Measurements from ENCODE around the gene TCP11.

Gene TCP11

GRCh38 chr6:35079311-35080000, 61.7 kb downstream of the TCP11 start:
- no peak for DNase-seq

DNA sequence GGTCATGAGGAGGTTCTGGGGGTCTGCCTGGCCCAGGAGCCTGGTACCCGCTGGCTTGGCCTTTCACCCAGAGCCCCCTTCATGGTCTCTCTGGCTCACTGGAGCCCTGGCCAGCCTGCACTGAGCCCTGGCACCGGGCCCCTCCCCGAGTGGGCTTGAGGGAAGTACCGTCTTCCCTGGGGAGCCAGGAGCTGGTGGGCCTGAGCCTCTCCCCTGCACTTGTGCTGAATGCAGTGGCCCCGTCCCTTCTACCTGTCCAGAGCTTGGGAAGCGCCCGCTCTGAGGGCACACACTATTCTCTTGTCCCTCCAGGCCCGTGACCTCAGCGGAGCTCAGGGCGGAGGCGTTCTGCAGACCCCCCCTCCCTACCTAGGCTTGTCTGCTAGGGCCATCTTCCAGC, 62.2 kb downstream of the TCP11 start:
- no peak for DNase-seq

DNA sequence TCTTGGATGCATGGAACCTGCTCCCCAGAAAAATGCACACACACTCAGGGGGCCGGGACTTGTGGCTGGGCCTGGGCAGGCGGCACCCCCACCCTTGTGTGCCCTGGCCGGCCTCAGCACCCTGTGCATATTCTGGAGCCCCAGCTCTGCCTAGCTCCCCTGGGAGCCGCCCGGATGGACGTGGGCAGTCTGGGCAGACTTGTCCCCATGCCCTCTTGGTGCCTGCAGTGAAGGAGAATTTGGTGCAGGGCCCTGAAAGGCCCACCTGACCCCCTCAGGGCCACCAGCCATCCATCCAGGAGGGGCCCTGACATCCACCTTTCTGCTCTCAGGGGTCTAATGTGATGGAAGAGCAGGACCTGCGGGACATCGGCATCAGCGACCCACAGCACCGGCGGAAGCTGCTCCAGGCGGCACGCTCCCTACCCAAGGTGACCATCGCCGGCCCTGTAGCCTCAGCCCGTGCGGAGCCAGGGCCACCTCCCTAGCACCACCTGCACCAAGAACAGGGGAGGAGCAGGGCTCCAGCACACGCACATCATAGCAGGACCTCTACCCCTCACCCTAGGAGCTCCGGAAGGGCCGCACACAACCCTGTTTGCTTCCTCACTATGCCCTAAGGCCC, 62.8 kb downstream of the TCP11 start:
- peak; percentile 19 for DNase-seq

DNA sequence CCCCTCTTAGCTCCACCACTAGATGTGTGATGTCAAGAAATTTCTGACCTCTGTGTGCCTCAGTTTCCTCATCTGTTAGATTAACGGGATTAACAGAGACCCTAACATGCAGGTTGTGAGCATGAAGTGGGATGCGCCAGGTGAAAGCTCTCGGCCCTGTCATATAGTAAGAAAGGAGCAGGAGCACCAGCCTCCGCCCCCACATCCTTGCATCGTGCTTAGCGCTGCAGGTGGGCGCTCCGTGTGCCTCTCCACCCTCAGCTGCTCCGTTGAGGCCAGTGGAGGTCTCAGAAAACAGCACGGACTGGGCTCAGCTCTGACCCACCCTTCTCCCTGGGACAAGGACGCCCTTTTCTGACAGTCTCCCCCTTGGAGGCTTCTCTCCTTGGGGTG, 63.4 kb downstream of the TCP11 start:
- no peak for DNase-seq

DNA sequence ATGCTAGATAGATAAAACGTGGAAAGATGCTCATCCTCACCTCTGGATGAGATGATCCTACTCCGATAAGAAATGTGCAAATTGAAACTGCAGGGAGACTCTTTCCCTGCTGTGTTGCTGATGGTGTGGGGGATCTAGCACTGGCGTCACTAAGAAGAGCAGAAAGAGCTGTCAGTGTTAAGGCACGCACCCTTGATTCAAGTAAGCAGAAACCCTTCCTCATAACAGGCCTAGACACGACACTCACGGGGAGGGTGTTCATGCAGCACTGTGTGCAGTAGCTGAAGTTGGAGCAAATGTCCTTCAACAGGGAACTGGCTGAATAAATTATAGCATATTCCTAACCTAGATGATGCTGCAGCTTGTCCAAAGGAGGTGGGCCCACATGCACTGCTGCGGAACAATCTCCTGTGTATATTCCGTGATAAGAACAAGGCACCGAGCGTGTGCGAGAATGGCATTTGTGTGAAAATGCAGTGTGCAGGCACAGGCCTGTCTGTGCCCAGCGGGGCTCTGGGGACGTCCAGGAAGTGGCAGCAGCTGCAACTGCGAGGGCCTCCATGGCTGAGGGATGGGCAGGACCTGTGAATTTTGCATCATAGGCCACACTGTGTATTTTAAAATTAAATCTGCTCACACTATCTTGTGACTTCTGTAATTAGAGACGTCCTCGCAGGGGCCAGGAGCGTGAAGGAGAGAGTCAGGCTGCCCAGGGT, 64.0 kb downstream of the TCP11 start:
- DNase-seq: no peak

- no peak for DNase-seq
Measured at GRCh38 chr6:35073766-35074471, 67.2 kb downstream of the TCP11 start.

GRCh38 chr6:35073211-35073610, 67.9 kb downstream of the TCP11 start:
- DNase-seq: no peak

DNA sequence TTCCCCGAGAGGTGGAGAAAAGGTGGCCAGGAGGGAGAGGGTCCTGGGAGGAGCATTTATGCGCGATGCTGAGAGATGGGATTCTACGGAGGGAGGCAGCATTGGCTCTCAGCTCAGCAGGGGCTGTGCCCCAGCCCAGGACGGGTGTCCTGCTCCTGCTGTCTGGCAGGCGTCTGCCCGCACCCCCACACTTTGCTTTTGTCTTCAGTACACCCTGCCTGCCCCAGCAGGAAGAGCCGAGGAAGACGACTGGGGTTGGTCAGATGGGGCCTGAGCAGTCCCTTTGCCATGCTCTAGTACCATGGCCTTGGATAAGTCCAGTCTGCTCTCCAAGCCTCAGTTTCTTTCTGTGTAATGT, 68.5 kb downstream of the TCP11 start:
- no peak for DNase-seq

- DNase-seq: no peak
Measured at GRCh38 chr6:35072051-35072697, 69.0 kb downstream of the TCP11 start.

GRCh38 chr6:35071347-35071994, 69.7 kb downstream of the TCP11 start:
- DNase-seq: no peak

GRCh38 chr6:35070111-35070510, 71.0 kb downstream of the TCP11 start:
- no peak for DNase-seq

- no peak for DNase-seq
Measured at GRCh38 chr6:35069262-35069661, 71.9 kb downstream of the TCP11 start.

- DNase-seq: no peak
Measured at GRCh38 chr6:35068644-35069043, 72.5 kb downstream of the TCP11 start.

DNA sequence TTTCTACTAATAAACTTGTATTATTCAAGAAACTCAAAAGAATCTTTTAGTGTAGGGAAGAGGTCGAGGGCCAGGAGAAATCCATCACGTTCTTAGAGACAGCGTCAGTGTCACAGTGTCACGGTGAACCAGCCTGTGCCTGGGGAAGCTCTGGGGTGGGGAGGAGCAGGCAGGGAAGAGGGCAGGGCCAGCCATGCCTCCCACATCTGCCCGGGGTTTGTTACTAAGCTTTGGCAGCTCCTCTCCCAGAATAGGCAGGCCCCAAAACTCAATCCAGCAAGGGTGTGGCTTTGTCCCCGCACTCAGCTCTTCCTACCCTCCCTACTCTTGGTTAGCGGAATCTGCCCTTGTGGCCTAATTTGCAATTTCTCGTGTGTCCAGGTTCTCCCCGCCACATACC, 72.9 kb downstream of the TCP11 start:
- no peak for DNase-seq

Measured in right forelimb (tissue), 1 donor.